ENCODE data around the gene LPCAT2. TPM values are rescaled to one million over a fixed set of nuclear protein-coding genes. Genes with fewer than 3 reads are reported as not detected.

The LPCAT2 gene
- total and polyA plus RNA-seq, 2 of the 13 experiments (the other 11 are each of a cell fraction or from before 2014, with no cell fraction given), result 9.9 to 17.6 TPM

- TF ChIP-seq, protein P1, sequence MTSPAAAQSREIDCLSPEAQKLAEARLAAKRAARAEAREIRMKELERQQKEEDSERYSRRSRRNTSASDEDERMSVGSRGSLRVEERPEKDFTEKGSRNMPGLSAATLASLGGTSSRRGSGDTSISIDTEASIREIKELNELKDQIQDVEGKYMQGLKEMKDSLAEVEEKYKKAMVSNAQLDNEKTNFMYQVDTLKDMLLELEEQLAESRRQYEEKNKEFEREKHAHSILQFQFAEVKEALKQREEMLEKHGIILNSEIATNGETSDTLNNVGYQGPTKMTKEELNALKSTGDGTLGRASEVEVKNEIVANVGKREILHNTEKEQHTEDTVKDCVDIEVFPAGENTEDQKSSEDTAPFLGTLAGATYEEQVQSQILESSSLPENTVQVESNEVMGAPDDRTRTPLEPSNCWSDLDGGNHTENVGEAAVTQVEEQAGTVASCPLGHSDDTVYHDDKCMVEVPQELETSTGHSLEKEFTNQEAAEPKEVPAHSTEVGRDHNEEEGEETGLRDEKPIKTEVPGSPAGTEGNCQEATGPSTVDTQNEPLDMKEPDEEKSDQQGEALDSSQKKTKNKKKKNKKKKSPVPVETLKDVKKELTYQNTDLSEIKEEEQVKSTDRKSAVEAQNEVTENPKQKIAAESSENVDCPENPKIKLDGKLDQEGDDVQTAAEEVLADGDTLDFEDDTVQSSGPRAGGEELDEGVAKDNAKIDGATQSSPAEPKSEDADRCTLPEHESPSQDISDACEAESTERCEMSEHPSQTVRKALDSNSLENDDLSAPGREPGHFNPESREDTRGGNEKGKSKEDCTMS (CRISPR knock-in tag; conservative IDR thresholded peaks at IDR 0.05), result no peak
- TF ChIP-seq SMARCE1 (IDR thresholded peaks at IDR 0.05; ENCODE audit: borderline replicate concordance) (no peak), TBP (CRISPR knock-in tag; IDR thresholded peaks at IDR 0.05) (no peak), HDAC6 (IDR thresholded peaks at IDR 0.05; ENCODE audit: low read depth, low read length) (no peak), SAP130 (CRISPR knock-in tag; IDR thresholded peaks at IDR 0.05; ENCODE audit: low read depth) (peak; percentile 68), ERF (CRISPR knock-in tag; IDR thresholded peaks at IDR 0.05) (0 out of 2 replicates have a peak, but pooled peaks have one; percentile 42), RARA (CRISPR knock-in tag; IDR thresholded peaks at IDR 0.05) (peak; percentile 98), GTF3A (CRISPR knock-in tag; conservative IDR thresholded peaks at IDR 0.05) (no peak), MED13 (CRISPR knock-in tag; IDR thresholded peaks at IDR 0.05) (no peak), ZNF792 (CRISPR knock-in tag; IDR thresholded peaks at IDR 0.05) (peak; percentile 59; the same call in 1 of the 2 replicates), KMT2A (CRISPR knock-in tag; IDR thresholded peaks at IDR 0.05) (no peak), RXRB (CRISPR knock-in tag; IDR thresholded peaks at IDR 0.05; ENCODE audit: borderline replicate concordance) (peak; percentile 92), ZMYM2 (CRISPR knock-in tag; IDR thresholded peaks at IDR 0.05) (no peak), POLR2A (IDR thresholded peaks at IDR 0.05; ENCODE audit: insufficient read depth in 1 of 2, low read depth in 2 of 2, low read length in 2 of 2) (no peak), NFIB (CRISPR knock-in tag; IDR thresholded peaks at IDR 0.05; ENCODE audit: borderline replicate concordance) (no peak), DNMT1 (CRISPR knock-in tag; IDR thresholded peaks at IDR 0.05) (no peak), JARID2 (CRISPR knock-in tag; IDR thresholded peaks at IDR 0.05; ENCODE audit: insufficient replicate concordance) (no peak), ELF4 (CRISPR knock-in tag; IDR thresholded peaks at IDR 0.05; ENCODE audit: borderline replicate concordance) (no peak), NR2F2 (IDR thresholded peaks at IDR 0.05; ENCODE audit: borderline replicate concordance, low read depth) (no peak; the same call in 1 of the 2 replicates)
- TF ChIP-seq, protein P2, sequence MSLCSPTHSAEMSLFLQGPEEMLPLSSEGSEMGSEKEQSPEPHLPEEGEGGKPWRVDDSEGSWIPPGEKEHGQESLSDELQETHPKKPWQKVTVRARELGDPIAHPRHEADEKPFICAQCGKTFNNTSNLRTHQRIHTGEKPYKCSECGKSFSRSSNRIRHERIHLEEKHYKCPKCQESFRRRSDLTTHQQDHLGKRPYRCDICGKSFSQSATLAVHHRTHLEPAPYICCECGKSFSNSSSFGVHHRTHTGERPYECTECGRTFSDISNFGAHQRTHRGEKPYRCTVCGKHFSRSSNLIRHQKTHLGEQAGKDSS (CRISPR knock-in tag; IDR thresholded peaks at IDR 0.05; ENCODE audit: borderline replicate concordance, low read depth), result no peak
- TF ChIP-seq, protein P3, sequence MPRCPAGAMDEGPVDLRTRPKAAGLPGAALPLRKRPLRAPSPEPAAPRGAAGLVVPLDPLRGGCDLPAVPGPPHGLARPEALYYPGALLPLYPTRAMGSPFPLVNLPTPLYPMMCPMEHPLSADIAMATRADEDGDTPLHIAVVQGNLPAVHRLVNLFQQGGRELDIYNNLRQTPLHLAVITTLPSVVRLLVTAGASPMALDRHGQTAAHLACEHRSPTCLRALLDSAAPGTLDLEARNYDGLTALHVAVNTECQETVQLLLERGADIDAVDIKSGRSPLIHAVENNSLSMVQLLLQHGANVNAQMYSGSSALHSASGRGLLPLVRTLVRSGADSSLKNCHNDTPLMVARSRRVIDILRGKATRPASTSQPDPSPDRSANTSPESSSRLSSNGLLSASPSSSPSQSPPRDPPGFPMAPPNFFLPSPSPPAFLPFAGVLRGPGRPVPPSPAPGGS (CRISPR knock-in tag; IDR thresholded peaks at IDR 0.05), result no peak
- TF ChIP-seq, protein P4, sequence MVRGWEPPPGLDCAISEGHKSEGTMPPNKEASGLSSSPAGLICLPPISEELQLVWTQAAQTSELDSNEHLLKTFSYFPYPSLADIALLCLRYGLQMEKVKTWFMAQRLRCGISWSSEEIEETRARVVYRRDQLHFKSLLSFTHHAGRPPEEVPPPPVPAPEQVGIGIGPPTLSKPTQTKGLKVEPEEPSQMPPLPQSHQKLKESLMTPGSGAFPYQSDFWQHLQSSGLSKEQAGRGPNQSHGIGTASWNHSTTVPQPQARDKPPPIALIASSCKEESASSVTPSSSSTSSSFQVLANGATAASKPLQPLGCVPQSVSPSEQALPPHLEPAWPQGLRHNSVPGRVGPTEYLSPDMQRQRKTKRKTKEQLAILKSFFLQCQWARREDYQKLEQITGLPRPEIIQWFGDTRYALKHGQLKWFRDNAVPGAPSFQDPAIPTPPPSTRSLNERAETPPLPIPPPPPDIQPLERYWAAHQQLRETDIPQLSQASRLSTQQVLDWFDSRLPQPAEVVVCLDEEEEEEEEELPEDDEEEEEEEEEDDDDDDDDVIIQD (CRISPR knock-in tag; IDR thresholded peaks at IDR 0.05; ENCODE audit: low read depth), result peak; percentile 99
- TF ChIP-seq, protein P5, sequence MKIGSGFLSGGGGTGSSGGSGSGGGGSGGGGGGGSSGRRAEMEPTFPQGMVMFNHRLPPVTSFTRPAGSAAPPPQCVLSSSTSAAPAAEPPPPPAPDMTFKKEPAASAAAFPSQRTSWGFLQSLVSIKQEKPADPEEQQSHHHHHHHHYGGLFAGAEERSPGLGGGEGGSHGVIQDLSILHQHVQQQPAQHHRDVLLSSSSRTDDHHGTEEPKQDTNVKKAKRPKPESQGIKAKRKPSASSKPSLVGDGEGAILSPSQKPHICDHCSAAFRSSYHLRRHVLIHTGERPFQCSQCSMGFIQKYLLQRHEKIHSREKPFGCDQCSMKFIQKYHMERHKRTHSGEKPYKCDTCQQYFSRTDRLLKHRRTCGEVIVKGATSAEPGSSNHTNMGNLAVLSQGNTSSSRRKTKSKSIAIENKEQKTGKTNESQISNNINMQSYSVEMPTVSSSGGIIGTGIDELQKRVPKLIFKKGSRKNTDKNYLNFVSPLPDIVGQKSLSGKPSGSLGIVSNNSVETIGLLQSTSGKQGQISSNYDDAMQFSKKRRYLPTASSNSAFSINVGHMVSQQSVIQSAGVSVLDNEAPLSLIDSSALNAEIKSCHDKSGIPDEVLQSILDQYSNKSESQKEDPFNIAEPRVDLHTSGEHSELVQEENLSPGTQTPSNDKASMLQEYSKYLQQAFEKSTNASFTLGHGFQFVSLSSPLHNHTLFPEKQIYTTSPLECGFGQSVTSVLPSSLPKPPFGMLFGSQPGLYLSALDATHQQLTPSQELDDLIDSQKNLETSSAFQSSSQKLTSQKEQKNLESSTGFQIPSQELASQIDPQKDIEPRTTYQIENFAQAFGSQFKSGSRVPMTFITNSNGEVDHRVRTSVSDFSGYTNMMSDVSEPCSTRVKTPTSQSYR (CRISPR knock-in tag; IDR thresholded peaks at IDR 0.05; ENCODE audit: borderline replicate concordance), result peak; percentile 37; the same call in 1 of the 2 replicates
These were observed 62.5 kb downstream of the LPCAT2 start (continued) for GRCh38 chr16:55571191-55571897.

Data from HepG2 (cell line).